GM12872 (cell line): ENCODE measurements around the gene ZIC2.

Experiments used
- CTCF ChIP-seq: IDR thresholded peaks from 3 replicates; pipeline ENCODE4 v1.5.1; 2011; ENCODE audit warnings: low read depth, mild to moderate bottlenecking, low read length, moderate library complexity; ENCODE audit not compliant: insufficient read depth

Gene ZIC2

GRCh38 chr13:99973163-99973807 is 8.3 kb upstream of the ZIC2 start:
- no peak for TF ChIP-seq CTCF

GRCh38 chr13:99973808-99974185 is 7.8 kb upstream of the ZIC2 start:
- TF ChIP-seq CTCF = no peak

- no peak for TF ChIP-seq CTCF
Measured at GRCh38 chr13:99974296-99974938, 7.2 kb upstream of the ZIC2 start.

GRCh38 chr13:99974939-99975561 is 6.5 kb upstream of the ZIC2 start:
- no peak for TF ChIP-seq CTCF

GRCh38 chr13:99975626-99976025 is 6.0 kb upstream of the ZIC2 start:
- no peak for TF ChIP-seq CTCF

- TF ChIP-seq CTCF = no peak
Measured at GRCh38 chr13:99976575-99976974, 5.0 kb upstream of the ZIC2 start.

- no peak for TF ChIP-seq CTCF
Measured at GRCh38 chr13:99977334-99977911, 4.2 kb upstream of the ZIC2 start.
